Activated gamma-delta T cell (primary cell): ENCODE measurements around the gene AGMAT.

Source experiments
- DNase-seq: peaks from one replicate; lab custom pipeline; 2025; lab: John Stamatoyannopoulos, UW

AGMAT gene

GRCh38 chr1:15568387-15569073 lies 16.3 kb downstream of the AGMAT start:
- no peak for DNase-seq

GRCh38 chr1:15559189-15559810 lies 25.6 kb downstream of the AGMAT start:
- DNase-seq, result no peak

GRCh38 chr1:15558516-15558915 lies 26.3 kb downstream of the AGMAT start:
- no peak for DNase-seq

DNA sequence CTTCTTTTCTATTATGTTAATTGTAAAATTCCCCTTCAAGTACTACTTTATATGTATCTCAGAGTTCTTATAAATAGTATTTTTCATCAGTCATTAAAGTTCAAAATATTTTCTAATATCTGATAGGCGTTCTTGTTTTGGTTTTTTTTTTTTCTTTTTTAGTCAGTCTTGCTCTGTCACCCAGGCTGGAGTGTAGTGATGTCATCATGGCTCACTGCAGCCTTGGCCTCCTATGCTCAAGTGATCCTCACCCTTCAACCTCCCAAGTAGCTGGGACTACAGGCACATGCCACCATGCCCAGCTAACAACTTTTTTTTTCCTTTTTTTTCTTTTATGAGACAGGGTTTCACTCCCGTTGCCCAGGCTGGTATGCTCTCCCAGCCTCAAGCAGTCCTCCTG lies 27.3 kb downstream of the AGMAT start:
- DNase-seq, result no peak

- no peak for DNase-seq
Measured at GRCh38 chr1:15557008-15557407, 27.8 kb downstream of the AGMAT start.

DNA sequence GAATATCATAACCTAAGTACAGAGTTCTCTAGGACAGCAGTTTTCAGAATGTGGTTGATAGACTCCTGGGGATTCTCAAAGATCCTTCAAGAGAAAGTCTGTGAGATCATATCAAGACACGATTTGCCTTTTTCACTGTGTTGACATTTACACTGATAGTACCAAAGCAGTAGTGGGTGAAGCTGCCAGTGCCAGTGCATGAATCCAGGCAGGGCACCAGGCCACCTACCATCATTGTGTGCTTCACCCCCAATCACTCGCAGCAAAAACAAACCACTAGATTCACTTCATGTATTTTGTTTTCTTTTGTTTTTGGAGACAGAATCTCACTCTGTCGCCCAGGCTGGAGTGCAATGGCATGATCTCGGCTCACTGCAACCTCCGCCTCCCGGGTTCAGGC lies 34.3 kb downstream of the AGMAT start:
- DNase-seq, result no peak

- no peak for DNase-seq
Measured at GRCh38 chr1:15546641-15547040, 38.2 kb downstream of the AGMAT start.

GRCh38 chr1:15543589-15544568 lies 41.0 kb downstream of the AGMAT start:
- DNase-seq, result no peak

GRCh38 chr1:15543251-15543588 lies 41.6 kb downstream of the AGMAT start:
- no peak for DNase-seq

DNA sequence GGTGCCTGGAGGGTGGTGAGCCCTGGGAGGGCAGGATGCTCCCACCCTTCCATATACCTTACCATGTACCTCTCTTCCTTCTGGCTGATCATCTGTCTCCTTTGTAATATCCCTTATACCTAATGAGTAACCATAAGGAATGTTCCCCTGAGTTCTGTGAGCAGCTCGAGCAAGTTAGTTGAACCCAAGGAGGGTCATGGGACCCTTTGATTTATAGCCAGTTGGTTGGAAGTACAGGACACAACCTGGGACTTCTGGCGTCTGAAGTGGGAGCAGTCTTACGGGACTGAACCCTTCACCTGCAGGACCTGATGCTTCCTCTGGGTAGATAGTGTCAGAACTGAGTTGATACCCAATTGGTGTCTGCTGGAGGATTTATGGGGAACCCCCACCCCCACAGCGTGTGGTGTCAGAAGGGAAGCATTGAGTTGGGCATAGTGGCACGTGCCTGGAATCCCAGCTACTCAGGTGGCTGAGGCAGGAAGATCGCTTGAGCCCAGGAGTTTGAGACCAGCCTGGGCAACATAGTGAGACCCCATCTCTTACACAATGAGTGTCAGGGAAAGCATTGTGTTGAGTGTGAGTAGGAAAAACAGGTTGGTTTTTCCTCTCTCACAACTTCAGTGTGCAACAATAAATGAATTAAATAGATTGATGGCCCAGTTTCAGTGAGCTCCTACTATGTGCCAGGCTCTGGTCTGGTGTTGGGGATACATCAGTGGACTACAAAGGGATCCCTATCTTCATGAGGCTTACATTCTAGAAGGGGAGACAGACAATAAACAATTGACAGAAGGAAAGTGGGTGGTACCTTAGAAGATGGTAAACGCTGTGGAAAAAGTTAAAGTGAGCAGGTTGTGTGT lies 42.2 kb downstream of the AGMAT start:
- no peak for DNase-seq

DNA sequence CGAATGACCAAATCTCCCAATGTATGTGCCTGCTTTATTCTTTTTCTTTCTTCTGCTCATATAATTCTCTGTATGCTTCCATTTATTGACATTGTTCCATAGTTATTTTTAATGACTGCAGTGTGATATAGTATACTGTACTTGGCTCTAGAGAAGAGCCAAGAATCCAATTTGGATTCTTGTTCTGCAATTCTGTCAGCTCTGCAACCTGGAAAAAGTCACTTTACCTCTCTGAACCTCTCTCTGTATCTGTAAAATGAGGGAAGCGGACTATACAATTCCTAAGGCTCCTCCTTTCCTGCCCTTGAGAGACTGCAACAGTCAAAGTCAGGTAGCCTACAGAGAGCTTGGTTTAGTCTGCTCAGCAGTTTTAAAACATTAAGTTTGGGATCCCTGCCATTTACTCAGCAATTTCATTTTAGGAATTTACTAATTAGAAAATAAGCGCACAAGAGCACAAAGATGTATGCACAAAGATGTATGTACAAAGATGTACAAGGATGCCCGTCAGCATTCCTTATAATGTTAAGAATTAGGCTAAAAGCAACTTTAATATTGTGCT lies 43.5 kb downstream of the AGMAT start:
- no peak for DNase-seq

DNA sequence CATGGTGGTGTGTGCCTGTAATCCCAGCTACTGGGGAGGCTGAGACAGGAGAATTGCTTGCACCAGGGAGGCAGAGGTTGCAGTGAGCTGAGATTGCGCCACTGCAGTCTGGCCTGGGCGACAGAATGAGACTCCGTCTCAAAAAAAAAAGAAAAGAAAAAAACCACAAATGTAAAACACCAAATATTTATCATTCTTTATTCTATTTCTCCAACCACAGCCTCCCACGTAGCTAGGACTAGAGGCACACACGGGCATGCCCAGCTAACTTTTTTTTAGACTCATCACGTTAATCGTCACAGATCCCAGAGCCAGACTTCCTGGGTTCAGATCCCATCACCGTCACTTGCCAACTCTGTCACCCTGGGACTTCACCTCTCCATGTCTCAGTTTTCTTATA lies 44.7 kb downstream of the AGMAT start:
- DNase-seq, result no peak

DNA sequence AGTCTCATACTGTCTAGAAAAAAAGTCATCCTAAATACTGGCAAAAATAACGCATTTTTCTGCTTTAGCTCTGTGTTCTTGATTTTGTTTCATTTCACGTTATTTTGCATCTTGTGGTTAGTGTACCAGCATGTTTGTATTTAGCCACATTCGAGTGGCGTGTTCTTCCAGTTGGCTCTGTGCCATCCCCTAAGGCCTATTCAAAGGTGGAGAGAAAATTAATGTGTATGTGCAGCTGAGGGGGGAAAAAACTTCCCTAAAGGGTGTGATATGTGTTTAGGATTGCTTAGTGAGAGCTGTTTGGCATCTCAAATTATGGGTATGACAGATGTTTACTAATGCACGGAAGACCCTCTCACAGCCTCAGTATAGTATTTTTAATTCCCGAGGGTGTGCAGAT lies 46.1 kb downstream of the AGMAT start:
- no peak for DNase-seq

DNA sequence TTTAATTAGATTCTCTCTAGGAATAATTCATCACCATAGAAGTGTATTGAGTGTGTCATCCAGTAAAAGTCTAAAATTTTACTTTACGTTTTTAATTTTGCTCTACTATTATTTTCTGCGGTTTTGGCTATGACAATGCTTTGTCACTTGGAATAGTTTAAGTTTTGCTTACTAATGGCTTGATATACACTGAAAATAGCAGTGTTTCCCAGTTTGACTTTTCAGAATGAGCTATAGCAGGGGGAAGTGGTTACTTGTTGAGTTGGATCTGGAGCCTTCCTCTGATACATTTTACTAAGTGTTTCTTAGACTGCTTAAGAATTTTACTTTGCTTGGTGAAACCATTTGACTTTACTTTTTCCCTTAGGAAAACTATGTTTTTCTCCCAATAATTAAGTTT lies 53.2 kb downstream of the AGMAT start:
- no peak for DNase-seq

DNA sequence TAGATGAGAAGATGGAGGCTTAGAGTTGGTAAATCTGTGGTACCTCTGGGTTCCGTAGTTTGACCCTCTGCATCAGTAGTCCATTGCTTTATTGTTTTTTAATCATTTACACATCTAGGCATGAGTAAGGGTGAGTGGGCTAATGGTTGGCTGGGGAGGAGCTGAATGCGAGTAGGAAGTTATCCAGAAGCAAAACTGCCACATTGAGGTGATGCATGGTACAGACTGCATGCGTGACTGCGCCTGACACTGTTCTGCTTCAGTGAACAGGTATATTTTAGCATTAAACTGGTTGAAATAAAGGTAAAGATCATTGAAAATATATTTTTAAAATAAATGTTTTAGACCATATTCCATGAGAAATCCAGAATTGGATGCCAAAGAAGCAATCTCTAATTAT lies 53.8 kb downstream of the AGMAT start:
- DNase-seq, result no peak

DNA sequence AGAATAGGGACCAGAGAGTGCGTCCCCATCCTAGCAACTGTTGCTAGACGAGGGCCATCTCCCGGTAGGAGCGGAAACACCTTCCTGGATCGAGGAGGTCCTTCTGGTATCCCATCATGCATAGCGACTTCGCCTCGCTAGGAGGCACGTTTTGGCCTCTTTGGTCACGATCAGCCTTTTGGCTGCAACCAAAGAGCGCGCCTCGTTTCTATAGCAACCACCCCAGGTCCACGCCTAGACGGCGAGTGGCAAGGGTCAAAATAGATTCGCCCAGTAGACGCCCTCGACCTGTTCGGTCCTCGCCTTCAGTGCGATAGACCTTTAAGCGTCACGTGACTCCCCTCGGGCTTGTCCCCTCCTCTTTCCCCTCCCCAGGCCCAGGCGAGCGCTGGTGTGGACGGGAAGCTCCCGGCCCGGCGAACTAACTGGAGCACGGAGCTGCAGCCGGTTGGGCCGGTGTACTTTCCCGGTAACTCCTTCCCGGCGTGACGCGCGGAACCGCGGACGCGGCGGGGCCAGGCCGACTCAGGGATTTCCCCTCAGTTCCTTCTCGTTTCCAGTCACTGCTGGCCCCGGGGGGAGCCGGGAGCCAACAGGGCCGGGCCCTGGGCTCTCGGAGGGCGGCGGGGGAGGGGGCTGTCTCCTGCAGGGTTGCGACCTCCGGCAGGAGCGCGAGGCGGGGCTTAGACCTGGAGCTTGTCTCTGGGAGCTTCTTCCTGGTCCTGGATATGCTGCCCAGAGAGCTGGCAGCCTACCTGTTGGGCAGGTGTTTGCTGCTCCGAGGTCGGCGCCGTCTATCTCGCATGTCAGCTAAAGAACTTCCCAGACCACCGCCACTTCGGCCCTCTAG lies 58.1 kb downstream of the AGMAT start, which contains the start of gene DNAJC16:
Gene DNAJC16 (plus strand): TSS at position 359 of the 850 bp plus-strand sequence. CDS start 2,258 bp downstream, outside the sequence.
- DNase-seq, result peak; percentile 77

DNA sequence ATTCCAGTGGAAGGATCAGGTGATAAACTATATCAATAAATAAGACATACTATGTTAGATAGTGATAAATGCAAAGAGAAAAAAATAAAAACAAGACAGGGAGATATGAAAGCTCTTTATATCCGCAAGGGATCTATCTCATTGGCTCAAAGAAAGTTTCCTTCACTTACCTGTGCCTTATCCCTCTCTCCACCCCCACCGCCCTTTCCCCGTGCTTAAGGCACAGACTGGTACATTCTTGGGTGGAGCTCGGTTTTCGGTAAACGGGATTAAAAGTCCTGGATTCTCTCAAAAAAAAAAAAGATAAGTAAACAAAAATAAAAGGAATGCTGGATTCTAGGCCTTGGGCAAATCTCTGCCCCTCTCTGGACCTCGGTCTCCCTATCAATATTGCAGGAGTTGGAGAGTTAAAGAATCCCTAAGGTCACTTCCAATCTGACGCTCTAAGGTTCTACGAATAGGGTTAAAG lies 58.8 kb downstream of the AGMAT start:
- no peak for DNase-seq

GRCh38 chr1:15525050-15526020 lies 59.5 kb downstream of the AGMAT start:
- DNase-seq, result no peak
